ENCODE data around the gene ITGA2.

The ITGA2 gene

DNA sequence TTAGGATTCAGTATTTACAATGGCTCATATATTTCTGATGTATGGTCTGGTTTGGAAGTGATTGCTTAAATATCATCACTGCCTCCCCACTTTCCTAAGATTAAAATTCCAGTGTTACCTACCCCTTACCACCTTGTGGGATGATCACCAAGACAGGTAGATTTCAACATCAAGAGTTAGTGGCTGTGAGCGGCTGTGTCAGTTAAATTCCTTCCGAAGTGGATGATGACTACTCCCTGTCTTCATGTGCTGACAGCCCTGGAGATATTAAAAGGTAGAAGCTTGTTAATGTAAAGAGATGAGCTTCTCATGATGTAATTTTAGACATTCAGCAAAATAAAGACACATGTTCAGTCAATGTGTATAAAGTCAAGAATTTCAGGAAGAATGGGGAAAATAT lies 4.2 kb downstream of the ITGA2 start:
- H3K4me3 ChIP-seq (ENCODE audit: low read depth, low read length) = no peak overlapping the region
- ChIA-PET POLR2A (no interaction called here), CTCF (interaction anchor here (0.9 kb wide), 1 partner anchor 16 kb away, joined by 3 read pairs; no protein-coding TSS in a partner anchor)
- no peak for DNase-seq (ENCODE audit: low read depth, low spot score)
- TF ChIP-seq, protein P1, sequence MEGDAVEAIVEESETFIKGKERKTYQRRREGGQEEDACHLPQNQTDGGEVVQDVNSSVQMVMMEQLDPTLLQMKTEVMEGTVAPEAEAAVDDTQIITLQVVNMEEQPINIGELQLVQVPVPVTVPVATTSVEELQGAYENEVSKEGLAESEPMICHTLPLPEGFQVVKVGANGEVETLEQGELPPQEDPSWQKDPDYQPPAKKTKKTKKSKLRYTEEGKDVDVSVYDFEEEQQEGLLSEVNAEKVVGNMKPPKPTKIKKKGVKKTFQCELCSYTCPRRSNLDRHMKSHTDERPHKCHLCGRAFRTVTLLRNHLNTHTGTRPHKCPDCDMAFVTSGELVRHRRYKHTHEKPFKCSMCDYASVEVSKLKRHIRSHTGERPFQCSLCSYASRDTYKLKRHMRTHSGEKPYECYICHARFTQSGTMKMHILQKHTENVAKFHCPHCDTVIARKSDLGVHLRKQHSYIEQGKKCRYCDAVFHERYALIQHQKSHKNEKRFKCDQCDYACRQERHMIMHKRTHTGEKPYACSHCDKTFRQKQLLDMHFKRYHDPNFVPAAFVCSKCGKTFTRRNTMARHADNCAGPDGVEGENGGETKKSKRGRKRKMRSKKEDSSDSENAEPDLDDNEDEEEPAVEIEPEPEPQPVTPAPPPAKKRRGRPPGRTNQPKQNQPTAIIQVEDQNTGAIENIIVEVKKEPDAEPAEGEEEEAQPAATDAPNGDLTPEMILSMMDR (IDR thresholded peaks at IDR 0.05; ENCODE audit: insufficient read depth, low read length, missing control alignments) = no peak

DNA sequence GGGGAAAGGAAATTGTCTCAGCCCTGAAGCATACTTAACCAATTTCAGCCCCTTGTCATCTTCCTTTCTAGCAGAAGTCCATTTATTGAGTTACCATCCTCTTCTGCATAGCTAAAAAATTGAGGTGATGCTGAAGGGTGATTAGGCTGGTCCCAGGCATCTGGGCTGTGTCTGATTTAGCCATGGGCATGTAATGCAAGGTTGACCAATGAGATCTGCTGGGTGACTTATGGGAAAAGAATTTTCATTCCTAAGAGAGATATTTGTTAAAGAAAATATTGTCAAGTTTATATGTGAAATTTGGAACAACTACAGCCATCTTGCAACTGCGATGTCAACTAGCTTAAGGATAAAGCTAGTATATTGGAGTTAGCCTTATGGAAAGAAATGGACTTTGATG lies 5.1 kb downstream of the ITGA2 start:
- ChIA-PET POLR2A (no interaction called here), CTCF (no interaction called here)
- DNase-seq (ENCODE audit: low read depth, low spot score) = no peak
- TF ChIP-seq, protein P1 (IDR thresholded peaks at IDR 0.05; ENCODE audit: insufficient read depth, low read length, missing control alignments) = no peak
- H3K4me3 ChIP-seq (ENCODE audit: low read depth, low read length) = no peak overlapping the region

DNA sequence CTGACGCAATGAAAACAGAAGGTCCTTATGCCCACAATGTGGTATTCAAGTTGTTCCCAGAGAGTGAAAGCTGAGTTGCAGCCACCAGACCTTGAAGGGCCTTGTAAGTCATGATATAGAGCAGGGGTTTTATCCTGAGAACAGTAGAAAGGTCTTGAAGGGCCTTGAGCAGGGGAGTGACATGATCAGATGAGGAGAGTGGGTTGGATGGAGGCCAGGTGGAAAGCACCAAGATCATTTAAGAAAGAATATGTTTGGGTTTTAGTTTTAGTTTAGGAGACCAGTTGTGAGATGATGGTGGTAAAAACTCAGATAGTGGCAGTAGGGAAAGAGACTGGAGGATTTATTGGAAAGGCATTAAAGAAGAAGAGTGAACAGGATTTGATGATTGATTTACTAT lies 5.9 kb downstream of the ITGA2 start:
- ChIA-PET POLR2A (no interaction called here), CTCF (no interaction called here)
- TF ChIP-seq, protein P1 (IDR thresholded peaks at IDR 0.05; ENCODE audit: insufficient read depth, low read length, missing control alignments) = no peak
- no peak overlapping the region for H3K4me3 ChIP-seq (ENCODE audit: low read depth, low read length)
- DNase-seq (ENCODE audit: low read depth, low spot score) = no peak

DNA sequence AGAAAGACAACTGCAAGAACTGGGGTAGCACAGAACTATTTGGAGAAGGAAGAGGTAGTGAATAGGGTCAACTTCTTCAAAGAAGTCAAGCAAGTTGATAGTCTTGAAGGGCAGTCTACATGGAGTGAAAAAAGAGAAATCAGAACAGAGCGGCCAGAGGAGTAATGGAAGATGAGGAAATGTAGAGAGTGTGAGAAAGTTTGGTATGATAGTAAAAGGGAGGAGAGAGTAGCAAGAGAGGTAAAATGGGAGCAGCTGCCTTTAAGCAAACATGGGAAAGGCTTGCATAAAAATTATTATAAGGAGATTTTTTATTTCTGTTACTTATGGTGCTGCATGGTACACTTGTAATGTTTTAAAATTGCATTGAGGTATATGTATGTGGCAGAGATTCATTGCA lies 6.8 kb downstream of the ITGA2 start:
- TF ChIP-seq, protein P1 (IDR thresholded peaks at IDR 0.05; ENCODE audit: insufficient read depth, low read length, missing control alignments) = no peak
- CTCF ChIA-PET = no interaction called here
- POLR2A ChIA-PET = no interaction called here
- no peak overlapping the region for H3K4me3 ChIP-seq (ENCODE audit: low read depth, low read length)
- DNase-seq (ENCODE audit: low read depth, low spot score) = no peak

DNA sequence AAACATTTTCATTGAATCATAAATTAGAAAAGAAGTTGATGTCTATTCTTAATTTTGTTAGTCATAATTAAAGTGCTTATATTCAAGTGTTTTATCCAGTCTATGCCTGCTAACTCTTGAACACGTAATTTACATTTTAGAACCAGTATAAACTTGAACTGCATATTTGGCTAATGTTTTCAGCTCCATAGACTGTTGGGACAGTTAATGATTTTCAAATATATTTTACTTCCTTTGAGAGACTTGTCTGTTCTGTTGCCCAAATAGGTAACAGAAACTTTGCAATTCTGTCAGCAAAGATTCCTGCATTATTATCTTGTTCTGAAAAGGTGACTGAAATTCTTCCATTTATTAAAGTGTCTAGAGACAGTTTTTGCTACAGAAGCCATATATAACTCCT lies 7.8 kb downstream of the ITGA2 start:
- ChIA-PET POLR2A (no interaction called here), CTCF (interaction anchor here (0.8 to 1.2 kb wide), 2 partner anchors 9 to 79 kb away, joined by 3 read pairs; no protein-coding TSS in a partner anchor)
- no peak for DNase-seq (ENCODE audit: low read depth, low spot score)
- TF ChIP-seq, protein P1 (IDR thresholded peaks at IDR 0.05; ENCODE audit: insufficient read depth, low read length, missing control alignments) = no peak
- no peak overlapping the region for H3K4me3 ChIP-seq (ENCODE audit: low read depth, low read length)

DNA sequence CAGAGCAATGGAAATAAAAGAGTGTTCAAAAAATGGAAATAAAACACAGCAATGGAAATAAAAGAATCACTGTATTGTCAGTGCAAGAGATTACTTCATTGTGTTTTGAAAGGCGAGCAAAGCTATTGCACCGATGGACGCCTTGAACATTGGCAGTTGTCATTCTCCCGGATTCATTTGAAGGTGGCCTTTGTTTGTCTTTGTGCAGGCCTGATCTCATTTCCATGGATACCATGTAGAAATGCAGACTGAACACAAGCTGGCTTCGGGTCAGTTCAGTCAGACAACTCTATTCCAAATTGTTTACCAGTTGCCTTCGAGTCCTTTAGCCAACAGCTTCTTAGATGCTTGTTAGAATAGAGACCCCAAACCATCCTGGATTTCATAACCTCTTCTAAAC lies 8.3 kb downstream of the ITGA2 start:
- TF ChIP-seq, protein P1 (IDR thresholded peaks at IDR 0.05; ENCODE audit: insufficient read depth, low read length, missing control alignments) = no peak
- no peak overlapping the region for H3K4me3 ChIP-seq (ENCODE audit: low read depth, low read length)
- CTCF ChIA-PET = interaction anchor here (0.8 to 1.2 kb wide), 3 partner anchors 9 to 80 kb away, joined by 3 to 4 read pairs (median 3); no protein-coding TSS in a partner anchor
- DNase-seq (ENCODE audit: low read depth, low spot score) = no peak
- POLR2A ChIA-PET = no interaction called here

Measured in AG04449 (cell line).